ENCODE data around the gene CFAP210.

DNA sequence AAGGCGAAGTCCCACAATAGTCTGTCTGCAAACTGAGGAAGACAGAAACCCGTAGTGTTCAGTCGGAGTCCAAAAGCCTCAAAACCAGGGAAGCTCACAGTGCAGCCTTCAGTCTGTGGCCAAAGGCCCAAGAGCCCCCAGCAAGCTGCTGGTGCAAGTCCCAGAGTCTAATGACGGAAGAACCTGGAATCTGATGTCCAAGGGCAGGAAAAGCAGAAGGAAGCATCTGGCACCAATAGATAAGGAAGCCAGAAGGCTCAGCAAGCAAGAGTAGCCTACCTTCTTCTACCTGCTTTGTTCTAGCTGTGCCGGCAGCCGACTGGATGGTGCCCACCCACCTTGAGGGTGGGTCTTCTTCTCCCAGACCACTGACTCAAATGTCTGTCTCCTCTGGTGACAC, 21.8 kb downstream of the CFAP210 start:
- TF ChIP-seq CTCF (IDR thresholded peaks at IDR 0.05) = no peak
- TF ChIP-seq POLR2A (IDR thresholded peaks at IDR 0.05) = no peak
